ENCODE measurements around the gene FREY1.

The FREY1 gene

GRCh38 chr11:45894555-45895247 is 12.4 kb downstream of the FREY1 start:
- DNase-seq (ENCODE audit: low read depth in 2 of 2), result no peak

GRCh38 chr11:45892856-45893255 is 14.2 kb downstream of the FREY1 start:
- DNase-seq (ENCODE audit: low read depth in 2 of 2), result no peak

- DNase-seq (ENCODE audit: low read depth in 2 of 2), result no peak
Observed at GRCh38 chr11:45890886-45891550, 16.1 kb downstream of the FREY1 start.

GRCh38 chr11:45889966-45890365 is 17.1 kb downstream of the FREY1 start:
- DNase-seq (ENCODE audit: low read depth in 2 of 2), result no peak

GRCh38 chr11:45889555-45889954 is 17.5 kb downstream of the FREY1 start:
- no peak for DNase-seq (ENCODE audit: low read depth in 2 of 2)

GRCh38 chr11:45887587-45887986 is 19.5 kb downstream of the FREY1 start:
- DNase-seq (ENCODE audit: low read depth in 2 of 2), result no peak

GRCh38 chr11:45886816-45887520 is 20.1 kb downstream of the FREY1 start:
- no peak for DNase-seq (ENCODE audit: low read depth in 2 of 2)

- DNase-seq (ENCODE audit: low read depth in 2 of 2), result no peak
Observed at GRCh38 chr11:45885921-45886721, 20.9 kb downstream of the FREY1 start.

GRCh38 chr11:45885274-45885920 is 21.7 kb downstream of the FREY1 start, which contains the start of gene MAPK8IP1:
Gene MAPK8IP1 (plus strand): TSS chr11:45885651. CDS start chr11:45885821, 170 bp downstream.
- DNase-seq (ENCODE audit: low read depth in 2 of 2), result peak in 1 of 2 donors; percentile 22

GRCh38 chr11:45884596-45885185 is 22.4 kb downstream of the FREY1 start:
- DNase-seq (ENCODE audit: low read depth in 2 of 2), result no peak

- no peak for DNase-seq (ENCODE audit: low read depth in 2 of 2)
Observed at GRCh38 chr11:45881708-45882368, 25.2 kb downstream of the FREY1 start.

GRCh38 chr11:45880772-45881570 is 26.1 kb downstream of the FREY1 start:
- DNase-seq (ENCODE audit: low read depth in 2 of 2), result no peak

- DNase-seq (ENCODE audit: low read depth in 2 of 2), result no peak
Observed at GRCh38 chr11:45879803-45880686, 27.0 kb downstream of the FREY1 start.

- DNase-seq (ENCODE audit: low read depth in 2 of 2), result no peak
Observed at GRCh38 chr11:45877845-45878244, 29.2 kb downstream of the FREY1 start.

- DNase-seq (ENCODE audit: low read depth in 2 of 2), result no peak
Observed at GRCh38 chr11:45877221-45877620, 29.9 kb downstream of the FREY1 start.

- DNase-seq (ENCODE audit: low read depth in 2 of 2), result no peak
Observed at GRCh38 chr11:45876401-45876800, 30.7 kb downstream of the FREY1 start.

- DNase-seq (ENCODE audit: low read depth in 2 of 2), result no peak
Observed at GRCh38 chr11:45872651-45873356, 34.3 kb downstream of the FREY1 start.

GRCh38 chr11:45871638-45872037 is 35.4 kb downstream of the FREY1 start:
- DNase-seq (ENCODE audit: low read depth in 2 of 2), result no peak

All from stimulated activated CD8-positive, alpha-beta memory T cell treated with anti-CD3 and anti-CD28 coated beads, Interleukin-7, amount 100 ng/mL, for 4 hours (primary cell).